MM.1S (cell line): ENCODE results near the gene GALNT10.

ENCODE experiments used
- DNase-seq: peaks from one replicate; pipeline ENCODE4 v3.0.0-alpha.2; 2015
- H2AFZ ChIP-seq: fragments of 300-600 bp; sonication (generic); 2 replicates; pipeline ENCODE4 v1.6.0; 2016; ENCODE audit warnings: antibody characterized with exemption, low read length
- H3F3A ChIP-seq: fragments of 300-600 bp; sonication (generic); 2 replicates; pipeline ENCODE4 v1.6.1; 2016; ENCODE audit warnings: mild to moderate bottlenecking, antibody characterized with exemption, low read length, moderate library complexity, mixed read lengths; ENCODE audit not compliant: insufficient read depth
- H3K27ac ChIP-seq: fragments of 300-600 bp; sonication (generic); 2 replicates; pipeline ENCODE4 v1.5.1; 2016; ENCODE audit warnings: mild to moderate bottlenecking, low read length
- H3K27me3 ChIP-seq: fragments of 300-600 bp; sonication (generic); replicated peaks from 2 replicates; pipeline ENCODE4 v1.6.0; 2016; ENCODE audit warnings: low read length; ENCODE audit not compliant: insufficient read depth
- H3K36me3 ChIP-seq: fragments of 300-600 bp; sonication (generic); replicated peaks from 2 replicates; pipeline ENCODE4 v1.6.1; 2016; ENCODE audit warnings: mild to moderate bottlenecking, low read length, mixed read lengths; ENCODE audit not compliant: insufficient read depth
- H3K4me1 ChIP-seq: fragments of 300-600 bp; sonication (generic); 2 replicates; pipeline ENCODE4 v1.6.1; 2016; ENCODE audit warnings: low read length, mixed read lengths
- H3K4me2 ChIP-seq: fragments of 300-600 bp; sonication (generic); 2 replicates; pipeline ENCODE4 v1.6.0; 2016; ENCODE audit warnings: low read depth, low read length
- H3K4me3 ChIP-seq: fragments of 300-600 bp; sonication (generic); 2 replicates; pipeline ENCODE4 v1.5.1; 2016; ENCODE audit warnings: low read length, mixed read lengths
- H3K79me2 ChIP-seq: fragments of 300-600 bp; sonication (generic); 2 replicates; pipeline ENCODE4 v1.6.1; 2016; ENCODE audit warnings: mixed run types, low read length, mixed read lengths
- H3K9ac ChIP-seq: fragments of 300-600 bp; sonication (generic); 2 replicates; pipeline ENCODE4 v1.6.1; 2016; ENCODE audit warnings: low read length, mixed read lengths
- H3K9me2 ChIP-seq: fragments of 300-600 bp; sonication (generic); replicated peaks from 2 replicates; pipeline ENCODE4 v1.6.1; 2016; ENCODE audit warnings: mild to moderate bottlenecking, low read length, mixed read lengths; ENCODE audit not compliant: insufficient read depth
- H3K9me3 ChIP-seq: fragments of 300-600 bp; sonication (generic); replicated peaks from 2 replicates; pipeline ENCODE4 v1.6.1; 2016; ENCODE audit warnings: mild to moderate bottlenecking, low read length, mixed read lengths; ENCODE audit not compliant: insufficient read depth
- H4K20me1 ChIP-seq: fragments of 300-600 bp; sonication (generic); 2 replicates; pipeline ENCODE4 v1.6.1; 2016; ENCODE audit warnings: mild to moderate bottlenecking, low read length, moderate library complexity, mixed read lengths; ENCODE audit not compliant: insufficient read depth
- CTCF ChIP-seq: fragments of 300-600 bp; sonication (generic); IDR thresholded peaks from 2 replicates; pipeline ENCODE4 v1.5.1; 2016; ENCODE audit warnings: antibody characterized with exemption, low read length, mixed read lengths
- EZH2 ChIP-seq: fragments of 300-600 bp; sonication (generic); optimal IDR thresholded peaks from 2 replicates; pipeline ENCODE3; 2017; ENCODE audit warnings: low read depth, mild to moderate bottlenecking, antibody characterized with exemption, low read length, mixed read lengths
- EZH2phosphoT487 ChIP-seq: fragments of 300-600 bp; sonication (generic); IDR thresholded peaks from 2 replicates; pipeline ENCODE4 v1.6.1; 2018; ENCODE audit warnings: antibody characterized with exemption, low read length

GALNT10 gene

GRCh38 chr5:154315756-154316155 lies 125.2 kb downstream of the GALNT10 start:
- Histone ChIP-seq H3K36me3 (no peaks in the 10 kb centered on the region), H3K79me2 (no peaks in the 10 kb centered on the region), H3K9ac (no peak overlapping the region), H3F3A (no peaks in the 10 kb centered on the region; the same call in 1 of the 2 replicates), H3K27me3 (no peaks in the 10 kb centered on the region), H4K20me1 (no peaks in the 10 kb centered on the region), H3K4me2 (no peak overlapping the region), H3K4me3 (no peak overlapping the region), H2AFZ (no peak overlapping the region), H3K27ac (no peak overlapping the region), H3K9me2 (no peaks in the 10 kb centered on the region), H3K4me1 (peaks cover 12% of the 10 kb centered on the region), H3K9me3 (no peaks in the 10 kb centered on the region)
- DNase-seq, result no peak
- TF ChIP-seq CTCF, result no peak
- TF ChIP-seq EZH2, result no peak
- TF ChIP-seq EZH2phosphoT487, result no peak

GRCh38 chr5:154316223-154316935 lies 125.8 kb downstream of the GALNT10 start:
- H3K36me3 ChIP-seq, result no peaks in the 10 kb centered on the region
- no peaks in the 10 kb centered on the region; the same call in 1 of the 2 replicates for H3F3A ChIP-seq
- TF ChIP-seq EZH2phosphoT487 (no peak), CTCF (no peak), EZH2 (no peak)
- no peaks in the 10 kb centered on the region for H4K20me1 ChIP-seq
- no peak for DNase-seq
- H3K79me2 ChIP-seq, result no peaks in the 10 kb centered on the region
- H3K9me3 ChIP-seq, result no peaks in the 10 kb centered on the region
- no peak overlapping the region for H3K4me2 ChIP-seq
- H3K4me1 ChIP-seq, result peaks cover 6% of the 10 kb centered on the region; the same call in 1 of the 2 replicates
- H2AFZ ChIP-seq, result no peak overlapping the region
- no peaks in the 10 kb centered on the region for H3K9me2 ChIP-seq
- H3K27me3 ChIP-seq, result no peaks in the 10 kb centered on the region
- H3K4me3 ChIP-seq, result no peak overlapping the region
- no peak overlapping the region for H3K27ac ChIP-seq
- no peak overlapping the region for H3K9ac ChIP-seq

- H3K4me3 ChIP-seq, result no peak overlapping the region
- H3K4me2 ChIP-seq, result no peak overlapping the region
- H4K20me1 ChIP-seq, result no peaks in the 10 kb centered on the region
- H3K79me2 ChIP-seq, result no peaks in the 10 kb centered on the region
- DNase-seq, result no peak
- H3K9ac ChIP-seq, result no peak overlapping the region
- TF ChIP-seq EZH2phosphoT487 (no peak), CTCF (no peak), EZH2 (no peak)
- H2AFZ ChIP-seq, result no peak overlapping the region
- no peaks in the 10 kb centered on the region for H3K27me3 ChIP-seq
- no peaks in the 10 kb centered on the region for H3K36me3 ChIP-seq
- no peaks in the 10 kb centered on the region for H3K9me3 ChIP-seq
- H3K27ac ChIP-seq, result no peak overlapping the region
- H3K4me1 ChIP-seq, result no peaks in the 10 kb centered on the region
- no peaks in the 10 kb centered on the region for H3K9me2 ChIP-seq
- no peaks in the 10 kb centered on the region for H3F3A ChIP-seq
Measured at GRCh38 chr5:154317916-154318315, 127.4 kb downstream of the GALNT10 start.
